EL (cell line): ENCODE data around the gene BSG.
"Not testable (repeated sequence)": the region's sequence is repeated elsewhere in the genome, so short reads cannot be mapped to it uniquely, and the experiment has no call there.

Experiments used
- DNase-seq: peaks from one replicate; pipeline ENCODE4 v3.0.0-alpha.2; 2016

BSG gene

GRCh38 chr19:605061-605971 lies 32.9 kb downstream of the BSG start:
- DNase-seq, result not testable (repeated sequence)

DNA sequence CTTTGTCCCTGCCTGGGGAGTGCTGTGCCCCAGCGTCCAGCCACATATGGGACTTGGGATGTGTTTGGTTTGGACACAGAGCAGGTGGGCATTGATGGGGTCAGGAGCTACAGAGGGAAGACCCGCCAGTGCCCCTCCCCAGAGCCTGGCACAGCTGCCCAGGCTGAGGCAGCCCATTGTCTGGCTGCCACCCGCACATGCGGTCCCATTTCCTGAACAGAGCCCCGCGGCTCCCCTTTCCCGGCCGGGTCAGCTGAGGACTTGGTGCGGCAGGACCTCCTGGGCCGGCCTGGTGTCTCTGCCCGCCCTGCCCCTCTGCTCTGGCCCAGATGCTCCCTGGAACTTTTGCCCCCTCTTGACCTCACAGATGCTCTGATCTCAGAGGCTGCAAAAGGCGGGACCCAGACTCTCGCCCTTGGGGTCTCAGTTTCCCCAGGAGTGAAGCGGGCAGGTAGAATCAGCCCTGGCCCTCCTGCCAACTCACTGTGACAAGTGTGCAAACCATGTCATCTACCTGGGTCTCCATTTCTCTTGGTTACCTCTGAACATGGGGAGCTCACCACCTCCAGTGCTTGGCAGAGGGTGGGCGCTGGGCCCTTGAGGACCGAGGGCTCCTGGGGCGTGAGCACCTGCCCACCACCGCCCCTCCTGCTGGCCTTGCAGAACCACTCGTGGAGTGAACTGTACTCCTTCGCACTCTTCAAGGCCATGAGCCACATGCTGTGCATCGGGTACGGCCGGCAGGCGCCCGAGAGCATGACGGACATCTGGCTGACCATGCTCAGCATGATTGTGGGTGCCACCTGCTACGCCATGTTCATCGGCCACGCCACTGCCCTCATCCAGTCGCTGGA lies 35.1 kb downstream of the BSG start:
- DNase-seq, result no peak

DNA sequence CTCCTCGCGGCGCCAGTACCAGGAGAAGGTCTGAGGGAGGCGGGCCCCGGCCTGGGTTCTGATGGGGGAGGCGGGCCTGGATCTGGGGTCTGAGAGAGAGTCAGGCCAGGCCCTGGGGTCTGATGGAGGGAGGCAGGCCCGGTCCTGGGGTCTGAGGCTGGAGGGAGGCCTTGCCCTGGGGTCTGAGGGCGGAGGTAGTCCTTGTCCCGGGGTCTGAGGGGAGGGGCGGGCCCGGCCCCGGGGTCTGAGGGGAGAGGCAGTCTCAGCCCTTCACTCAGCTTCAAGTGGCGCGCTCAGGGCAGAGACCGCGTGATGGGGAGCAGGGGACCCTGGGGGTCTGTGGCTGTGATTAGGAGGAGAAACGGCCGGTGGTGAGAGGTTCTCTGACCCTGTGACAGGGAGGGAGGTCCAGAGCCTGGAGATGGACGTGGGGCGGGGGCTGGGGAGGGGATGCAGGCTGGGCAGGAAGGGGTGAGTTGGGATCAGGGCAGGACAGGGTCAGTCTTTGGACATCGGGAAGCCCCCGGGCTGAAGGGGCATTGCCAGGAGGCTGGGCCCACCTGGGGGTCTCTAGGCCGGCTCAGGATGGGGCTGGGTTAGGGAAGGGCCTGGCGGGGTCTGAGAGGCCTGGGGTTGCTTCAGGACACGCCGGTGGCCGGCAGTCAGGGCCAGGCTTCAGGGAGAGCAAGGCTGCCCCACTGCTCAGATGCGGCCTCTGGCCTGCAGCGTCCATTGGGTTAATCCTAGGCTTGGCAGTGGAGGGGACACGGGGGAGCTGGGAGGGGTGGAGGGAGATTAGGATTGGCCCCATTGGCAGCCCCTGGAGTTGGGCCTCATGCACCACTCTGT lies 36.0 kb downstream of the BSG start:
- DNase-seq, result no peak

GRCh38 chr19:609004-609346 lies 36.6 kb downstream of the BSG start:
- DNase-seq, result no peak

DNA sequence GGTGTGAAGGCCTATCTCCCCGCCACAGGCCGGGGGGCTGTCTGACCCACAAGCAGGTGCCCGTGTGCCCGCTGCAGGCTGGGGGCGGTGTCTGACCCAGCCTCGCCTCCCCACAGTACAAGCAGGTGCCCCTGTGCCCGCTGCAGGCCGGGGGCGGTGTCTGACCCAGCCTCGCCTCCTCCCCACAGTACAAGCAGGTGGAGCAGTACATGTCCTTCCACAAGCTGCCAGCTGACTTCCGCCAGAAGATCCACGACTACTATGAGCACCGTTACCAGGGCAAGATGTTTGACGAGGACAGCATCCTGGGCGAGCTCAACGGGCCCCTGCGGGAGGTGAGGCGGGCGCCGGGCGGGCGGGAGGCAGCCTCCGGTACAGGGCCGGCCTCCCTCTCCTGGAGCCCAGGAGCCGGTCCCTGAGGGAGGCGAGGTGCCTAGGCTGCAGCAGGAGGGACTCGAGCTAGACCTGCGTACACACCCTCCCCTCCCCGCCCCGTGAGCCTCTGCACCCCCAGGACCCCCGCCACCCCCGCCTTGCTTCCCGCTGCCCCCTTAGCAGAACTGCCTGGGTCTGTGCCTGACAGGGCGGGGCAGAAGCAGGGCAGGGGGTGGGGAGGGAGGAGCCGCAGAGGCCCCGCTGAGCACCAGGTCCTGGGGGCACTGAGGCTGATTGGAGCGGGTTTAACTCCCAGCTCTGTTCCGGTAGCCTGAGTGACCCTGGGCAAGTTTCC lies 37.8 kb downstream of the BSG start:
- DNase-seq, result no peak

GRCh38 chr19:610801-611480 lies 38.5 kb downstream of the BSG start:
- DNase-seq, result peak; percentile 90

DNA sequence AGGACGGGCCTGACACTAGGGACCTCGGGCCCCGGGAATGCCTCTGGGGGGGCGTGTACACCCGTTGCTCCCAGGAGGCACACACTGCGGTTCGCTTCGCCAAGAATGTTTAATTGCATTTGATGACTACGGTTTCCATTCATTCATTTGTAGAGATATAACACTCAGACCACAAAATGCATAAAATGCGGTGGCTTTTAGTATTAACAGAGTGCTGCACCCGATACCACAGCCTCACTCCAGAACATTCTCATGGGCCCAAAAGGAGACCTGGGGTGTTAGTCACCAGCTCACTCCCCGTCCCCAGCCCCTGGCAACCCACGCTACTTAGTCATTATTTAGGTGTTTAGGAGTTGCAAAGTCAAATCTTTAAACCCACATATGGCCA lies 39.1 kb downstream of the BSG start:
- peak; percentile 97 for DNase-seq

- no peak for DNase-seq
Measured at GRCh38 chr19:612941-613340, 40.5 kb downstream of the BSG start.

DNA sequence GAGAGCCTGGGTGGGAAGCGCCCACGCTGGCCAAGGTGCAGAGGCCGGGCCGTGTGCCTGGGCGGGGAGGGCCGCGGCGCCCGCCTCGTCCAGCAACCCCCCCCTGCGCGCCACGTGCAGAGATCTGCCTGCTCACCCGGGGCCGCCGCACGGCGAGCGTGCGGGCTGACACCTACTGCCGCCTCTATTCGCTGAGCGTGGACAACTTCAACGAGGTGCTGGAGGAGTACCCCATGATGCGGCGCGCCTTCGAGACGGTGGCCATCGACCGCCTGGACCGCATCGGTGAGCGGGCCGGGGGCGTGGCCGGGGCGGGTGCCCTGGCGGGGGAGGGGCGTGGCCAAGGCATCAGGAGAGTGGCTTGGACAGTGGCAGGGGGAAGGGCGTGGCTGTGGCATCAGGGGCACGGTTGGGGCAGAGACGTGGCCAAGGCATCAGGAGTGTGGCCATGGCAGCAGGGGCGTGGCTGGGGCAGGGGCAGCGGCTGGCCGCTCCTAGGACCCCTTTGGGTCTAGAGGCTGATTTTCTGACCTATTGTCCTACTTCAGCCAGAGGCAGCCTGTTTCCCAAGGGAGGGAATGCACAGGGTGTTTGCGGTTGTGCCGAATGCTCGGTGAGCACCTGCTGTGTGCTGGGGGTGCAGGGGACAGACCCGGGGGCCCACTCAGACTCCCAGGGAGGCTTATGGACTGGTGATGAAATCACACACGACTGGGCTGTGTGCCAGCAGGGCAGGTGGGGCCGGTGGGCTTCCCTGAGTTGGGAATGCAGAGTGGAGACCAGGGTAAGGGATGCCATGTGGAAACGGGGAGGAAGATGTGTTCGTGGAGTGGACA lies 41.6 kb downstream of the BSG start:
- no peak for DNase-seq

- DNase-seq, result peak; percentile 19
Measured at GRCh38 chr19:615619-616018, 43.2 kb downstream of the BSG start.

- no peak for DNase-seq
Measured at GRCh38 chr19:616062-616700, 43.8 kb downstream of the BSG start.

- no peak for DNase-seq
Measured at GRCh38 chr19:616747-617526, 44.5 kb downstream of the BSG start.

DNA sequence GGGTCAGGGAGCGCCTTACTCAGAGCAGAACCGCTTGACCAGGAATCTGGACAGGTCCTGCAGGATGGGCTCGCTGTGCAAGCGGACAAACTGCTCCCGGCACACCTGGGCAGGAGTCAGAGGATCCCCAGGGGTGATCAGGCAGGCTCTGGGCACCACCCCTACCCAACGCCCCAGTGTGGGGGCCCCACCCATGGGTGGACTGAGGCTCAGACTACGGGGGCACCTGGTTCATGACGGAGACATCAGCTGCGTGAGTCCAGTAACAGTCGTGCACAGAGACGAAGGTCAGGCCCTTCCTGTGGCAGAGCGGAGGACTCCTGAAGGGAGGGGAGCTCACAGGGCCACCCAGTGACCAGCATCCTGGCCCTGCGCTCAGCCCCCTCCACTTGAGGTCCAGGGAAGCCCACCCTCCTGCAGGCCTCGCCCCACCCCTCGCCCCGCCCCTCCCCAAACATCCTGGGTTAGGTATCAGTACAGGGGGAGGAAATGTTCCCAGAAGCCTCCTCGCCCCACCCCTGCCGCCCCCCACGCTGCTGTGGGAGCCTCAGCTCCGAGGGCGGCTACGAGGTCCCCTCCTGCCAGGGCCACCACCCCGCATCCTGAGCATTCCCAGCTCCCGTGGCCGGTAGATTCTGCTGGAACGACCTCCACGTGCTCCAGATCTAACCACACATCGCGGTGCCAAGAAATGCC lies 45.3 kb downstream of the BSG start:
- no peak for DNase-seq

DNA sequence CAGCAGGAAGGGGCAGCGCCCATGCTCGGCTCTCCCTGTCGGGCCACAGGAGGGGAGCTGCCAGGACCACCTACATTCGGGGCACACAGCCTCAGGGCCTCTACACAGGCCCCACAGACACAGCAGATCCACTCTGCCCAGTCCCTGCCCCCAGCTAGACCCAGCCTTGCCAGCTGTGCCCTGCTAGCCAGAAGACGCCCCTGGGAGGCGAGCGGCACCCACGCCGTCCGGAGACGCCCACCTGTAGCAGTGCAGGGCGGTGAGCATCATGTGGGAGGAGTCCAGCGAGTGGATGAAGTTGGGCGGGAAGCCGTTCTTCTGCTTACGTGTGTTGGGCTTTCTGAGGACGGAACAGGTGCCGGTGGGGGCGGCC lies 45.8 kb downstream of the BSG start:
- DNase-seq, result no peak

GRCh38 chr19:618674-619285 lies 46.4 kb downstream of the BSG start:
- no peak for DNase-seq

DNA sequence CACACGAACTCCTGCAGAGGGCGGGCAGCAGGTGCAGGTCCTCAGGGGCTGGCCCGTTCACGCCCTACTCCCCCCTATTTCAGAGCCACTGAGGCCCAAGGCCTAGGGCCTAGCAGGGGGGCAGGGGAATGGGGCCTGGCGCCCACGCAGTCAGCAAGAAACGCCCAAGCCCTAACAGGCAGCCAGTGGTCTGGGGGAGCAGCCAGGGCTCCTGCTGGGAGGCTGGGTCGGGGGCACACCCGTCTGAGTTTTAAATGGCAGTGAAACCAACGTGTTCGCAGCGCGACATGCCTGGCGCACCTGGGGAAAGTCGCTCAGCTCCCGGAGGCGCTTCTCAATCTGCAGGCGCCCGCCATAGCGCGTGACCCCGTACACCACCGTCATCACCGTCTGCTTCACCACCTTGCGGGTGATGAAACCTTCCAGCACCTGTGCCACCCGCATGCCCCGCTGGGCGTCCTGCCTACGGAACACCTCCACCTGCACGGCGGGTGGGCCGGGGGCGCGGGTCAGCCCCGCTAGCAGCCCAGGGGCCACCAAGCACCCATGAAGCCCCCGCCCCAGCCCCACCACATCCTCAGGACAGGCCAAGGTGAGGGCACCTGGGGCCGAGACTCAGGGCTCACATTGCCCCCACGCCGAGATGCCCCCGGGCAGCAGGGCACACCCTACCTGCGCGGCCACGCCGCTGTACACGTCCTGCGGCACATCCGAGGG lies 47.0 kb downstream of the BSG start:
- DNase-seq, result no peak

DNA sequence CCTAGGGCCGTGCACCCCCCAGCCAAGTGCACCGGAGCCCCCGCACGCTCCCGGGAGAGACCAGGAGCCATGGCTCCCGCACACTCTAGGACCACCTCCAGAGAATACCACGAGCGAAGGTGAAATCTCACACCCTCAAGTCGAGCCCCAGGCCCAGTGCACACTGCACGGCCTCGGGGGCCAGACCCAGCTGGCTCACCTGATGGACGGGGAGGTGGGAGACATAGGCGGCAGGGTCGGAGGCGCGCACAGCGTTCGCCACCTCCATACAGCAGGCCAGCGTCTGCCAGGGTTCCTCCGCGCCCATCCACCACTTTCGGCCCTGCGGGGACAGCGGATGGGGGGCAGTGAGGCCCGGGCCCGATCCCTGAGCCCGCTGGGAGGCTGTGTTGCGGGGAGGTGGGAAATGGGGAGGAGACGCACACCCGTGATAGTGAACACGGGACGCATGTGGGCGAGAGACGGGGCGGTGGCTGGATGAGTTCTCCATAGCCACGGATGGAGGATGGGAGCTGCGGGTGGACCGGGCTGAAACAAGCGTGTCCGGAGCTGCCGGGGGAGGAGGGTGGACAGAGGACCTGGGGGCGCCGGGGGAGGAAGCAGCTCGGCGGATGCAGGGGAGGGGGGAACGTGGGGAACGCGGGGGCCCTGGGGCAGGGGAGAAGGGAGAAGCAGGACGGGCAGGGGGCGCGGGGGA lies 47.9 kb downstream of the BSG start:
- DNase-seq, result no peak
